Parathyroid adenoma (tissue), 2 donors: ENCODE measurements around the gene GDPD5.

ENCODE experiments used
- H2AFZ ChIP-seq: fragments of 300-600 bp; sonication (generic); one replicate; pipeline ENCODE4 v1.7.0; 2017; ENCODE audit warnings: antibody characterized with exemption, mild to moderate bottlenecking
- H3K27ac ChIP-seq: fragments of 300-600 bp; sonication (generic); one replicate; pipeline ENCODE4 v1.7.0; 2017
- H3K27me3 ChIP-seq: fragments of 300-600 bp; sonication (generic); one replicate; pipeline ENCODE4 v1.7.0; 2017; ENCODE audit warnings: low read length; ENCODE audit not compliant: control insufficient read depth, insufficient read depth
- H3K36me3 ChIP-seq: fragments of 300-600 bp; sonication (generic); one replicate; pipeline ENCODE4 v1.7.0; 2017; ENCODE audit warnings: low read length; ENCODE audit not compliant: control insufficient read depth, insufficient read depth
- H3K4me1 ChIP-seq: fragments of 300-600 bp; sonication (generic); one replicate; pipeline ENCODE4 v1.7.0; 2017; ENCODE audit warnings: control low read depth
- H3K4me2 ChIP-seq: fragments of 300-600 bp; sonication (generic); one replicate; pipeline ENCODE4 v1.7.0; 2017; ENCODE audit warnings: low read length
- H3K4me3 ChIP-seq: fragments of 300-600 bp; sonication (generic); one replicate; pipeline ENCODE4 v1.7.0; 2017; ENCODE audit warnings: low read depth, low read length
- H3K79me2 ChIP-seq: fragments of 300-600 bp; sonication (generic); one replicate; pipeline ENCODE4 v1.7.0; 2017; ENCODE audit warnings: control low read depth
- H3K9ac ChIP-seq: fragments of 300-600 bp; sonication (generic); one replicate; pipeline ENCODE4 v1.7.0; 2017; ENCODE audit warnings: mild to moderate bottlenecking
- H3K9me3 ChIP-seq: fragments of 300-600 bp; sonication (generic); one replicate; pipeline ENCODE4 v1.7.0; 2017; ENCODE audit warnings: low read length; ENCODE audit not compliant: control insufficient read depth
- TF ChIP-seq, protein P1 (sequence below): fragments of 300-600 bp; sonication (generic); IDR thresholded peaks from one replicate; pipeline ENCODE4 v1.7.0; 2017; ENCODE audit warnings: antibody characterized with exemption, mild to moderate bottlenecking
- donor health status: primary hyperparathyroidism.

GDPD5 gene

DNA sequence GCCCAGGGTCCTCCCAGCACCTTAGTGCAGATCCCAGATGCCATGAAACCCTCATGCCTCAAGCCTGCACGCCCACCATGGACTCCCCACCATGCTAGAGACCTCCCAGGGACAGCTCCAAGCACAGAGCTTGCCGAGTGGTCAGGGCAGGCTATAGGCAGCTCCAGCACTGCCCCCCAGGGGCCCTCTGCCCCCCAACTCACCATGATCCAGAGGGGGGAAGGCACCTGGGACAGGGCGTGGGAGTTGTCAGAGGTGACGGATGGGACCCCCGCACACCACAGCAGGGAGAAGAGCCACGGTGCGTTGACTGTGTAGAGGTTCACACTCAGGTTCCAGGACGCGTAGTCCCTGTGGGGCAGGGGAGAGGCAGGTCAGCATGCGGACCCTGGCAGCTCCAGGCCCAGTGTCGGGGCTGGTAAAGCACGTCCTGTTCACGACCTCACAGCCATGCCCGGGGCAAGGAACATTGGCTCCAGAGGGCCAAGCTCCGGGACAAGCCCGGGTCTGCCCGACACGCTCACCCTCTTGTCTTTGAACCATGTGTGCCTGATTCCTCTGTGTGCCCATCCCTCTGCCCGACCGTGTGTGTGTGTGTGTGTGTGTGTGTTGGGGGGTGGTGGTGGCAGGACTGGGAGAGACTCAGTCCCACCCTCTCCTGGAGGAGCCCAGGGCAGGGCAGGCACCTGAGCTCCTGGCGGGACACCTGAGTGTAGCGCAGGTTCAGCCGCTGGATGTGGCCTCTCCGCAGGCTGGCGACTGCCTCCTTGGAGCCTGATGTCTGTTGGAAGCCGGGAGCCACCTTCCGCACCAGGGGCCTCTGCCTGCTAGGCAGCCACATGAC is 84.6 kb downstream of the GDPD5 start:
- no peak overlapping the region for H3K4me3 ChIP-seq
- no peaks in the 10 kb centered on the region for H3K4me1 ChIP-seq
- no peak overlapping the region for H3K9ac ChIP-seq
- no peaks in the 10 kb centered on the region for H3K36me3 ChIP-seq
- H2AFZ ChIP-seq = no peak overlapping the region
- H3K27me3 ChIP-seq = no peaks in the 10 kb centered on the region
- H3K9me3 ChIP-seq = no peaks in the 10 kb centered on the region
- no peak overlapping the region for H3K27ac ChIP-seq
- H3K4me2 ChIP-seq = no peak overlapping the region
- no peaks in the 10 kb centered on the region for H3K79me2 ChIP-seq
- TF ChIP-seq, protein P1, sequence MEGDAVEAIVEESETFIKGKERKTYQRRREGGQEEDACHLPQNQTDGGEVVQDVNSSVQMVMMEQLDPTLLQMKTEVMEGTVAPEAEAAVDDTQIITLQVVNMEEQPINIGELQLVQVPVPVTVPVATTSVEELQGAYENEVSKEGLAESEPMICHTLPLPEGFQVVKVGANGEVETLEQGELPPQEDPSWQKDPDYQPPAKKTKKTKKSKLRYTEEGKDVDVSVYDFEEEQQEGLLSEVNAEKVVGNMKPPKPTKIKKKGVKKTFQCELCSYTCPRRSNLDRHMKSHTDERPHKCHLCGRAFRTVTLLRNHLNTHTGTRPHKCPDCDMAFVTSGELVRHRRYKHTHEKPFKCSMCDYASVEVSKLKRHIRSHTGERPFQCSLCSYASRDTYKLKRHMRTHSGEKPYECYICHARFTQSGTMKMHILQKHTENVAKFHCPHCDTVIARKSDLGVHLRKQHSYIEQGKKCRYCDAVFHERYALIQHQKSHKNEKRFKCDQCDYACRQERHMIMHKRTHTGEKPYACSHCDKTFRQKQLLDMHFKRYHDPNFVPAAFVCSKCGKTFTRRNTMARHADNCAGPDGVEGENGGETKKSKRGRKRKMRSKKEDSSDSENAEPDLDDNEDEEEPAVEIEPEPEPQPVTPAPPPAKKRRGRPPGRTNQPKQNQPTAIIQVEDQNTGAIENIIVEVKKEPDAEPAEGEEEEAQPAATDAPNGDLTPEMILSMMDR = no peak

DNA sequence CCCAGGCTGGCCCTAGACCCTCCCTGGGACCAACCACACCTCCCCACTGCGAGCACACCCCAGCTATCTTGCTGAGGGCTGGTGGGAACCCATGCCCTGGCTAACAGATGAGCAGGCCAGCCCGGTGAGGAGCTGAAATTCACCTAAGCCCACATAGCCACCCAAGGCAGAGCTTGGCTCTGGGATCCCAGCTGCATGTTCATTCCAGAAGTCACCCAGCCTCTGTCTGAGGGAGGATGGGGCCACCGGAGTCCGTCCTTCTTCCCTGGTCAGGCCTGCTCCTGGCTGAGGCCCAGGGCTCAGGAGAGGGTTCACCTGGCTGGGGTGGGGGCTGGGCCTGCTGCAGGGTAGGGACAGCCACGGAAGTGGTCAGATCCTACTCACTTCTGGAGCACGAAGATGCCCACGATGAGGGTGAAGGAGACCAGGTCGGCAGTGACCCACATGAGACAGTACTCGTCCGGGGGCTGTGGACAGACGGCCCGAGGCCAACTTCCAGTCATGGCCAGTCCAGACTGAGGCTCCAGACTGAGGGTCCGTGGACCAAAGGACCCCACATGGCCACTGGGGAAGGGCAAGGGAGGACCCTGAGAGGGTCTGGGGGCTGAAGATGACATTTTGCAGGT is 86.1 kb downstream of the GDPD5 start:
- no peak overlapping the region for H3K4me3 ChIP-seq
- H3K79me2 ChIP-seq = no peaks in the 10 kb centered on the region
- H2AFZ ChIP-seq = no peak overlapping the region
- H3K27ac ChIP-seq = no peak overlapping the region
- H3K9ac ChIP-seq = no peak overlapping the region
- no peaks in the 10 kb centered on the region for H3K27me3 ChIP-seq
- no peaks in the 10 kb centered on the region for H3K36me3 ChIP-seq
- TF ChIP-seq, protein P1 = no peak
- no peaks in the 10 kb centered on the region for H3K4me1 ChIP-seq
- H3K9me3 ChIP-seq = no peaks in the 10 kb centered on the region
- H3K4me2 ChIP-seq = no peak overlapping the region

DNA sequence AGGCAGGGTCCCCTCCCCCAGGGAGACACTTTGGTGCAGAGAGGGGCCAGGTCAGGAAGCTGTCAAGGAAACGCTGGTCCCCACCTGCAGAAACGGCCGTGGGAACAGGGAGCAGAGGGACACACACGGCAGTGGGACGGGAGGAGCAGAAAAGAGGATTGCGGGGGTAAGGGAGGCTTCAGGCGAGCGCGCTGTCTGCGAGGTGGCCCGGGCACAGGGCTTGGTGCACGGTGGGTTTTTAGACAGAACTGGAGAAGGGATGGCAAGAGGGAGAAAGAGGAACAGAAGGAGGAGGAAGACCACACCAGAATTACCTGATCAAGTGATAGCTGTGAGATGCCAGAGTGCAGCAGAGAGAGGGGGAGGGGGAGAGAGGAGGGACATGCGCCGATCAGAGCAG is 86.7 kb downstream of the GDPD5 start:
- Histone ChIP-seq H3K9me3 (no peaks in the 10 kb centered on the region), H3K27ac (no peak overlapping the region), H3K27me3 (no peaks in the 10 kb centered on the region), H3K9ac (no peak overlapping the region), H3K79me2 (no peaks in the 10 kb centered on the region), H3K4me1 (no peaks in the 10 kb centered on the region), H3K4me2 (no peak overlapping the region), H2AFZ (no peak overlapping the region), H3K4me3 (no peak overlapping the region), H3K36me3 (no peaks in the 10 kb centered on the region)
- TF ChIP-seq, protein P1 = no peak

DNA sequence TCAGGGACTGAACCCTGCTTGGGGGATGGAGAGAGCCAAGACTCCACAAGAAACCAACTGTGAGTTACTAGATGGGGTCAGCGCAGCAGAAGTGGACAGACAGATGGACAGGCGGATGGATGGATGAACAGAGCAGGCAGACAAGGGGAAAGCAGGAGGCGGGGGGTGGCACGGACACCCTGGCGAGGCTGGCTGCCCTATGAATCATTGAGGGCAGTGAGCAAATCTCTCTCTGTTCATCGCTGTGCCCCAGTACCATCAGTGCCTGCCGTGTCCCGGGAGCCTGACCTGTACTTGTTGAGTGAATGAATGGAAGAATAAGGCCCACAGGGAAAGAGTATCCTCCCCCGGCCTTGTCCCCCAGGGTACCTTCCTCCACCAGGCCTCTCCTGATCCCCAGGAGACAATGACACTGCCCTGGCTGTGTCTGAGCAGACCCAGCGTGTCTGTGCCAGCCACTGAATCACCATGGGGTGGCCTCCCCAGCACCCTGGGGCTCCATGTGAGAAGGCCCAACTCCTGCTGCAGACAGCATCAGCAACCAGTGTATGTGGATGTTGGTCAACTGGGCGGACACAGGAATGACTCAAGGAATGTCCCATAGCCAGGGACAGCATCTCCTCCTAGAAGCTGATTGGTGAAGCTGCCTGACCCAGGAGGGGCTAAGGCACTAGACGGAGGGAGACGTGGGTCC is 87.6 kb downstream of the GDPD5 start:
- H3K27ac ChIP-seq = no peak overlapping the region
- H3K79me2 ChIP-seq = no peaks in the 10 kb centered on the region
- H3K36me3 ChIP-seq = no peaks in the 10 kb centered on the region
- no peaks in the 10 kb centered on the region for H3K4me1 ChIP-seq
- H3K27me3 ChIP-seq = no peaks in the 10 kb centered on the region
- TF ChIP-seq, protein P1 = no peak
- H2AFZ ChIP-seq = no peak overlapping the region
- no peak overlapping the region for H3K9ac ChIP-seq
- H3K4me2 ChIP-seq = no peak overlapping the region
- H3K9me3 ChIP-seq = no peaks in the 10 kb centered on the region
- H3K4me3 ChIP-seq = no peak overlapping the region
